Mesenteric fat pad (tissue), 1 donor: Measurements from ENCODE around the gene FAM222A. TPM values are rescaled to one million over a fixed set of nuclear protein-coding genes. Genes with fewer than 3 reads are reported as not detected.
A peak's percentile ranks its signal among the peaks of the same experiment; 100 is the strongest.

ENCODE experiments used
- DNase-seq: peaks from one replicate; pipeline ENCODE4 v3.0.0-alpha.2; 2020; ENCODE audit warnings: low spot score
- total RNA-seq: library from RNA; stranded (reverse); fragmentation: NEBNext Ultra II Directional; extraction: Animal tissue kit (Norgen Biotek cat#: 25700); gene quantifications from one replicate; pipeline ENCODE4 v1.2.1, GENCODE V29; 2021
- donor health status: DM: yes; HTN: yes; CAD: no.

Gene FAM222A
- total RNA-seq, 1 donor from 2014 or later: 2.7 TPM

- no peak for DNase-seq
These were observed 10.8 kb downstream of the FAM222A start for GRCh38 chr12:109724321-109724892.

GRCh38 chr12:109725321-109726105, 11.9 kb downstream of the FAM222A start:
- DNase-seq: no peak

GRCh38 chr12:109726106-109726497, 12.5 kb downstream of the FAM222A start:
- DNase-seq: no peak

- no peak for DNase-seq
These were observed 12.9 kb downstream of the FAM222A start for GRCh38 chr12:109726511-109727038.

GRCh38 chr12:109727039-109727723, 13.6 kb downstream of the FAM222A start:
- no peak for DNase-seq

- DNase-seq: no peak
These were observed 14.4 kb downstream of the FAM222A start for GRCh38 chr12:109727746-109728726.

- no peak for DNase-seq
These were observed 15.3 kb downstream of the FAM222A start for GRCh38 chr12:109728921-109729320.

- DNase-seq: no peak
These were observed 15.8 kb downstream of the FAM222A start for GRCh38 chr12:109729371-109729781.

GRCh38 chr12:109729801-109730200, 16.2 kb downstream of the FAM222A start:
- no peak for DNase-seq

- no peak for DNase-seq
These were observed 16.9 kb downstream of the FAM222A start for GRCh38 chr12:109730306-109731145.

GRCh38 chr12:109731231-109731731, 17.7 kb downstream of the FAM222A start:
- no peak for DNase-seq

- DNase-seq: peak; percentile 72
These were observed 18.2 kb downstream of the FAM222A start for GRCh38 chr12:109731806-109732205.

- peak; percentile 62 for DNase-seq
These were observed 19.0 kb downstream of the FAM222A start for GRCh38 chr12:109732321-109733305.

- peak; percentile 85 for DNase-seq
These were observed 20.8 kb downstream of the FAM222A start for GRCh38 chr12:109734219-109735000.

GRCh38 chr12:109735051-109735521, 21.5 kb downstream of the FAM222A start:
- peak; percentile 65 for DNase-seq

- peak; percentile 57 for DNase-seq
These were observed 22.4 kb downstream of the FAM222A start for GRCh38 chr12:109735825-109736551.
